H9 (cell line): ENCODE measurements around the gene SYT3. TPM values are rescaled to one million over a fixed set of nuclear protein-coding genes. Genes with fewer than 3 reads are reported as not detected.

Source experiments
- DNase-seq: peaks from one replicate; pipeline ENCODE4 v3.0.0-alpha.2; 2017
- H2AFZ ChIP-seq: one replicate; pipeline ENCODE4 v1.6.1; 2013; ENCODE audit warnings: mild to moderate bottlenecking, low read length, control low read depth, moderate library complexity
- H2AK5ac ChIP-seq: 2 replicates; pipeline ENCODE4 v1.6.1; 2013; ENCODE audit warnings: low read length, control low read depth, mixed read lengths; ENCODE audit not compliant: insufficient read length
- H2BK120ac ChIP-seq: one replicate; pipeline ENCODE4 v1.6.1; 2013; ENCODE audit warnings: low read depth, mild to moderate bottlenecking, low read length, control low read depth, inconsistent platforms; ENCODE audit not compliant: poor library complexity, severe bottlenecking
- H2BK12ac ChIP-seq: 2 replicates; pipeline ENCODE4 v1.6.1; 2013; ENCODE audit warnings: low read length, control low read depth, mixed read lengths, low read depth; ENCODE audit not compliant: insufficient read length
- H2BK15ac ChIP-seq: 2 replicates; pipeline ENCODE4 v1.6.1; 2013; ENCODE audit warnings: low read depth, low read length, control low read depth
- H2BK20ac ChIP-seq: one replicate; pipeline ENCODE4 v1.6.1; 2013; ENCODE audit warnings: low read depth, mild to moderate bottlenecking, low read length, control low read depth, inconsistent platforms; ENCODE audit not compliant: poor library complexity, severe bottlenecking
- H2BK5ac ChIP-seq: 2 replicates; pipeline ENCODE4 v1.6.1; 2013; ENCODE audit warnings: low read length, control low read depth, mixed read lengths; ENCODE audit not compliant: insufficient read length
- H3K14ac ChIP-seq: 2 replicates; pipeline ENCODE4 v1.6.1; 2013; ENCODE audit warnings: low read length, control low read depth; ENCODE audit not compliant: insufficient read depth
- H3K18ac ChIP-seq: 2 replicates; pipeline ENCODE4 v1.6.1; 2013; ENCODE audit warnings: low read depth, mild to moderate bottlenecking, mixed read lengths, low read length, control low read depth; ENCODE audit not compliant: insufficient read length
- H3K23ac ChIP-seq: 2 replicates; pipeline ENCODE4 v1.6.1; 2013; ENCODE audit warnings: low read length, control low read depth, mixed read lengths, low read depth; ENCODE audit not compliant: insufficient read length
- H3K23me2 ChIP-seq: 2 replicates; pipeline ENCODE4 v1.6.1; 2013; ENCODE audit warnings: low read depth, mild to moderate bottlenecking, mixed read lengths, low read length, control low read depth; ENCODE audit not compliant: insufficient read length, poor library complexity, severe bottlenecking
- H3K27ac ChIP-seq: 2 replicates; pipeline ENCODE4 v1.5.1; 2013; ENCODE audit warnings: low read length, control low read depth, mixed read lengths, low read depth; ENCODE audit not compliant: insufficient read length
- H3K27me3 ChIP-seq: 2 replicates; pipeline ENCODE4 v1.6.1; 2013; ENCODE audit warnings: low read length, control low read depth, inconsistent platforms; ENCODE audit not compliant: insufficient read depth
- H3K4ac ChIP-seq: 2 replicates; pipeline ENCODE4 v1.6.1; 2013; ENCODE audit warnings: low read depth, mild to moderate bottlenecking, control low read depth, inconsistent platforms, low read length, moderate library complexity
- H3K4me1 ChIP-seq: 2 replicates; pipeline ENCODE4 v1.6.1; 2013; ENCODE audit warnings: low read length, control low read depth, inconsistent platforms; ENCODE audit not compliant: insufficient read depth
- H3K4me2 ChIP-seq: 2 replicates; pipeline ENCODE4 v1.6.1; 2013; ENCODE audit warnings: low read length, control low read depth, mixed read lengths; ENCODE audit not compliant: insufficient read length, insufficient read depth
- H3K56ac ChIP-seq: 2 replicates; pipeline ENCODE4 v1.6.1; 2013; ENCODE audit warnings: low read depth, mild to moderate bottlenecking, mixed read lengths, low read length, control low read depth; ENCODE audit not compliant: insufficient read length
- H3K79me1 ChIP-seq: 2 replicates; pipeline ENCODE4 v1.6.1; 2013; ENCODE audit warnings: low read depth, mild to moderate bottlenecking, moderate library complexity, low read length, control low read depth, inconsistent platforms; ENCODE audit not compliant: insufficient read depth, poor library complexity, severe bottlenecking
- H3K79me2 ChIP-seq: 2 replicates; pipeline ENCODE4 v1.6.1; 2013; ENCODE audit warnings: low read length, control low read depth, inconsistent platforms; ENCODE audit not compliant: insufficient read depth
- H3K9ac ChIP-seq: 2 replicates; pipeline ENCODE4 v1.6.1; 2013; ENCODE audit warnings: low read length, control low read depth, mixed read lengths; ENCODE audit not compliant: insufficient read length; ENCODE audit errors: extremely low read depth
- H3K9me3 ChIP-seq: one replicate; pipeline ENCODE4 v1.6.1; 2013; ENCODE audit warnings: low read depth, low read length, inconsistent platforms; ENCODE audit not compliant: control insufficient read depth
- H3T11ph ChIP-seq: one replicate; pipeline ENCODE4 v1.6.1; 2013; ENCODE audit warnings: mild to moderate bottlenecking, low read length, control low read depth, inconsistent platforms
- H4K20me1 ChIP-seq: one replicate; pipeline ENCODE4 v1.6.1; 2013; ENCODE audit not compliant: control insufficient read depth, insufficient read length, insufficient read depth
- H4K5ac ChIP-seq: 2 replicates; pipeline ENCODE4 v1.6.1; 2013; ENCODE audit warnings: low read depth, mild to moderate bottlenecking, mixed read lengths, low read length, control low read depth; ENCODE audit not compliant: insufficient read length
- H4K8ac ChIP-seq: replicated peaks from 2 replicates; pipeline ENCODE4 v1.6.1; 2013; ENCODE audit warnings: low read length, control low read depth, mixed read lengths, low read depth; ENCODE audit not compliant: insufficient read length
- H4K91ac ChIP-seq: 2 replicates; pipeline ENCODE4 v1.6.1; 2013; ENCODE audit warnings: low read depth, mild to moderate bottlenecking, moderate library complexity, mixed read lengths, low read length, control low read depth; ENCODE audit not compliant: insufficient read length
- H3K27ac Mint-ChIP-seq, 3 experiments: 2 replicates in 2 of 3; 3 replicates in 1 of 3; pipeline ENCODE4 v1.8.0; 2020 to 2021; ENCODE audit warnings: mixed read lengths in 3 of 3, mild to moderate bottlenecking in 1 of 3, moderate library complexity in 1 of 3
- H3K27me3 Mint-ChIP-seq: 2 replicates; pipeline ENCODE4 v1.8.0; 2021; ENCODE audit warnings: low read depth, mild to moderate bottlenecking, moderate library complexity, mixed read lengths
- H3K36me3 Mint-ChIP-seq, 3 experiments: 2 replicates in 2 of 3; 3 replicates in 1 of 3; pipeline ENCODE4 v1.8.0; 2020 to 2021; ENCODE audit warnings: low read depth in 3 of 3, mixed read lengths in 3 of 3; ENCODE audit not compliant: insufficient read depth in 1 of 3
- H3K4me1 Mint-ChIP-seq, 2 experiments: 2 replicates each; pipeline ENCODE4 v1.8.0; 2020; ENCODE audit warnings: mixed read lengths in 2 of 2
- H3K4me3 Mint-ChIP-seq, 2 experiments: 2 replicates in 1 of 2; 3 replicates in 1 of 2; pipeline ENCODE4 v1.8.0; 2020 to 2021; ENCODE audit warnings: mild to moderate bottlenecking in 2 of 2, mixed read lengths in 2 of 2, moderate library complexity in 1 of 2
- H3K9me3 Mint-ChIP-seq, 2 experiments: 2 replicates in 1 of 2; 3 replicates in 1 of 2; pipeline ENCODE4 v1.8.0; 2020; ENCODE audit warnings: mild to moderate bottlenecking in 2 of 2, mixed read lengths in 2 of 2, moderate library complexity in 1 of 2
- WGBS: extraction: QIAGEN DNeasy Blood & Tissue Kit; methylation state at CpG from one replicate; pipeline ENCODE4 v1.1.7; 2013; ENCODE audit warnings: missing lambda C conversion rate, low lambda C conversion rate, mixed read lengths; ENCODE audit not compliant: insufficient read length; ENCODE audit errors: extremely low coverage; 5-methylcytosine and 5-hydroxymethylcytosine counted together
- total RNA-seq: library from RNA; stranded (reverse); gene quantifications from 2 replicates; pipeline ENCODE4 v1.2.1, GENCODE V29; 2021
- TF ChIP-seq, protein P1 (sequence below): fragments of 200-600 bp; sonication (generic); conservative IDR thresholded peaks from 3 replicates; pipeline ENCODE4 v1.8.0; 2021; ENCODE audit warnings: antibody characterized with exemption, mild to moderate bottlenecking

The SYT3 gene
- total RNA-seq, 1 experiment from 2014 or later = 3.1 TPM

DNA sequence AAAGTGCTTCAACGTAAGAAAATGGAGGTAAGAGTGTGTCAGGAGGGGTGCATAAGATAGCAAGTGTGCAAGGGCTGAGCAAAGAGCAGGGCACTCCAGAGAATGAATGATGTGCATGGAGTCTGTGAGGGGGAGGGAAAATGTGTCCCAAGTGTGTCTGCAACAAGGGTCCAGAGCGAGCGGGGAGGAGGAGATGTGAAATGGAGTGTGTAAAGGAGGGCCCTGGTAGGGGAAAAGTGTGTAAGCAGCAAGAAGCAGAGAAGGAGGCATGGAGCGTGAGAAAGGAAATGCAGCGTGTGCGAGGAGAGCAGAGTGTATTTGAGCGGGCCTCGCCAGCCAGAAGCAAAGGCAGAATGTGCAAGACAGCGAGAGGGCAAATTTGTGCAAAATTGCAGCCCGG lies 21.3 kb upstream of the SYT3 start:
- Mint-ChIP-seq H3K4me3 (peak overlapping the region in 1 of 2 experiments; percentile 16; a peak in 1 of 5 replicates), H3K36me3 (peaks cover 0 to 18% (median 2%) of the 10 kb centered on the region in 3 experiments; a peak in 4 of 7 replicates), H3K4me1 (peaks cover 16 to 34% of the 10 kb centered on the region in 2 experiments), H3K27ac (no peak overlapping the region), H3K9me3 (peaks cover 2 to 7% of the 10 kb centered on the region in 2 experiments; a peak in 3 of 5 replicates), H3K27me3 (peaks cover 49% of the 10 kb centered on the region)
- Histone ChIP-seq H3K23me2 (peaks cover 16% of the 10 kb centered on the region), H4K20me1 (no peaks in the 10 kb centered on the region), H2BK15ac (no peak overlapping the region), H3K79me2 (no peaks in the 10 kb centered on the region), H2BK20ac (no peak overlapping the region), H3K4me1 (no peaks in the 10 kb centered on the region; the same call in 1 of the 2 replicates), H3K27me3 (no peaks in the 10 kb centered on the region), H3K14ac (no peak overlapping the region), H2AFZ (no peak overlapping the region), H3K56ac (no peak overlapping the region), H3K4me2 (no peak overlapping the region), H3K9ac (no peak overlapping the region), H2AK5ac (no peak overlapping the region), H3K9me3 (no peaks in the 10 kb centered on the region), H2BK120ac (no peak overlapping the region), H2BK5ac (no peak overlapping the region), H4K5ac (no peak overlapping the region), H3K27ac (no peak overlapping the region), H4K8ac (no peak overlapping the region), H3K23ac (no peak overlapping the region), H4K91ac (no peak overlapping the region), H3K79me1 (no peaks in the 10 kb centered on the region), H3K18ac (no peak overlapping the region), H2BK12ac (no peak overlapping the region), H3K4ac (no peak overlapping the region), H3T11ph (no peak overlapping the region)
- WGBS = no CpG with 5 or more reads among the region's 10 CpGs
- TF ChIP-seq, protein P1, sequence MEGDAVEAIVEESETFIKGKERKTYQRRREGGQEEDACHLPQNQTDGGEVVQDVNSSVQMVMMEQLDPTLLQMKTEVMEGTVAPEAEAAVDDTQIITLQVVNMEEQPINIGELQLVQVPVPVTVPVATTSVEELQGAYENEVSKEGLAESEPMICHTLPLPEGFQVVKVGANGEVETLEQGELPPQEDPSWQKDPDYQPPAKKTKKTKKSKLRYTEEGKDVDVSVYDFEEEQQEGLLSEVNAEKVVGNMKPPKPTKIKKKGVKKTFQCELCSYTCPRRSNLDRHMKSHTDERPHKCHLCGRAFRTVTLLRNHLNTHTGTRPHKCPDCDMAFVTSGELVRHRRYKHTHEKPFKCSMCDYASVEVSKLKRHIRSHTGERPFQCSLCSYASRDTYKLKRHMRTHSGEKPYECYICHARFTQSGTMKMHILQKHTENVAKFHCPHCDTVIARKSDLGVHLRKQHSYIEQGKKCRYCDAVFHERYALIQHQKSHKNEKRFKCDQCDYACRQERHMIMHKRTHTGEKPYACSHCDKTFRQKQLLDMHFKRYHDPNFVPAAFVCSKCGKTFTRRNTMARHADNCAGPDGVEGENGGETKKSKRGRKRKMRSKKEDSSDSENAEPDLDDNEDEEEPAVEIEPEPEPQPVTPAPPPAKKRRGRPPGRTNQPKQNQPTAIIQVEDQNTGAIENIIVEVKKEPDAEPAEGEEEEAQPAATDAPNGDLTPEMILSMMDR = no peak
- DNase-seq = no peak
